Measurements from ENCODE around the gene CHML.

DNA sequence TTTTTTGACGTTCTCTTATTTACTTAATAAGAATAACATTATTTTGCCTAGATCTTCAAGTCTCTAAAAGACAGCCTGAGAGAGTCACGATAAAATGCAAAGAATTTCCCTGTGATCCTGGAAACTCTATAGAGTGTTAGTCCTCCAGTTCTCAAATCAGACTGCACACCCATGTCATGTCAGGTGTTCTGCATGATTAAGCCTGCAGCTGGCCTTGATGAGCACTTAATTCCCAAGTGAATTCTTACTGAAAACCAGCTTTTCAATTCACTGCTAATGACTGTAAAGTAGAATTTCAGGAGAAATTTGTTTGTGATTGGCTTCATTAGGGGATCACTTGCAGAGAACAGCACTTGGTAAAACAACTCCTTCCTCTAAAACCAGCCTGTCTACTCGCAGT is 41.9 kb downstream of the CHML start:
- TF ChIP-seq, protein P1, sequence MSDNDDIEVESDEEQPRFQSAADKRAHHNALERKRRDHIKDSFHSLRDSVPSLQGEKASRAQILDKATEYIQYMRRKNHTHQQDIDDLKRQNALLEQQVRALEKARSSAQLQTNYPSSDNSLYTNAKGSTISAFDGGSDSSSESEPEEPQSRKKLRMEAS (IDR thresholded peaks at IDR 0.05): no peak
- TF ChIP-seq, protein P2, sequence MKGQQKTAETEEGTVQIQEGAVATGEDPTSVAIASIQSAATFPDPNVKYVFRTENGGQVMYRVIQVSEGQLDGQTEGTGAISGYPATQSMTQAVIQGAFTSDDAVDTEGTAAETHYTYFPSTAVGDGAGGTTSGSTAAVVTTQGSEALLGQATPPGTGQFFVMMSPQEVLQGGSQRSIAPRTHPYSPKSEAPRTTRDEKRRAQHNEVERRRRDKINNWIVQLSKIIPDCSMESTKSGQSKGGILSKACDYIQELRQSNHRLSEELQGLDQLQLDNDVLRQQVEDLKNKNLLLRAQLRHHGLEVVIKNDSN (IDR thresholded peaks at IDR 0.05): no peak
- no peak for TF ChIP-seq RAD21 (IDR thresholded peaks at IDR 0.05; ENCODE audit: low read depth)
- TF ChIP-seq TCF12 (IDR thresholded peaks at IDR 0.05; ENCODE audit: low read depth): no peak
- TF ChIP-seq TAF1 (IDR thresholded peaks at IDR 0.05; ENCODE audit: low read depth): no peak
- no peak for TF ChIP-seq EGR1 (IDR thresholded peaks at IDR 0.05)
- no peak for TF ChIP-seq EP300 (IDR thresholded peaks at IDR 0.05; ENCODE audit: borderline replicate concordance)
- TF ChIP-seq, protein P3, sequence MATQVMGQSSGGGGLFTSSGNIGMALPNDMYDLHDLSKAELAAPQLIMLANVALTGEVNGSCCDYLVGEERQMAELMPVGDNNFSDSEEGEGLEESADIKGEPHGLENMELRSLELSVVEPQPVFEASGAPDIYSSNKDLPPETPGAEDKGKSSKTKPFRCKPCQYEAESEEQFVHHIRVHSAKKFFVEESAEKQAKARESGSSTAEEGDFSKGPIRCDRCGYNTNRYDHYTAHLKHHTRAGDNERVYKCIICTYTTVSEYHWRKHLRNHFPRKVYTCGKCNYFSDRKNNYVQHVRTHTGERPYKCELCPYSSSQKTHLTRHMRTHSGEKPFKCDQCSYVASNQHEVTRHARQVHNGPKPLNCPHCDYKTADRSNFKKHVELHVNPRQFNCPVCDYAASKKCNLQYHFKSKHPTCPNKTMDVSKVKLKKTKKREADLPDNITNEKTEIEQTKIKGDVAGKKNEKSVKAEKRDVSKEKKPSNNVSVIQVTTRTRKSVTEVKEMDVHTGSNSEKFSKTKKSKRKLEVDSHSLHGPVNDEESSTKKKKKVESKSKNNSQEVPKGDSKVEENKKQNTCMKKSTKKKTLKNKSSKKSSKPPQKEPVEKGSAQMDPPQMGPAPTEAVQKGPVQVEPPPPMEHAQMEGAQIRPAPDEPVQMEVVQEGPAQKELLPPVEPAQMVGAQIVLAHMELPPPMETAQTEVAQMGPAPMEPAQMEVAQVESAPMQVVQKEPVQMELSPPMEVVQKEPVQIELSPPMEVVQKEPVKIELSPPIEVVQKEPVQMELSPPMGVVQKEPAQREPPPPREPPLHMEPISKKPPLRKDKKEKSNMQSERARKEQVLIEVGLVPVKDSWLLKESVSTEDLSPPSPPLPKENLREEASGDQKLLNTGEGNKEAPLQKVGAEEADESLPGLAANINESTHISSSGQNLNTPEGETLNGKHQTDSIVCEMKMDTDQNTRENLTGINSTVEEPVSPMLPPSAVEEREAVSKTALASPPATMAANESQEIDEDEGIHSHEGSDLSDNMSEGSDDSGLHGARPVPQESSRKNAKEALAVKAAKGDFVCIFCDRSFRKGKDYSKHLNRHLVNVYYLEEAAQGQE (IDR thresholded peaks at IDR 0.05; ENCODE audit: low read depth): no peak
- no peak for TF ChIP-seq NFIC (IDR thresholded peaks at IDR 0.05)
- TF ChIP-seq YY1 (IDR thresholded peaks at IDR 0.05; ENCODE audit: low read depth): no peak
- no peak for TF ChIP-seq TEAD4 (IDR thresholded peaks at IDR 0.05)
- TF ChIP-seq CEBPB (IDR thresholded peaks at IDR 0.05): no peak
- TF ChIP-seq CREB1 (IDR thresholded peaks at IDR 0.05; ENCODE audit: low read depth): no peak

Measured in Ishikawa (cell line).